ENCODE measurements around the gene PIP5K1B. TPM values are rescaled to one million over a fixed set of nuclear protein-coding genes. Genes with fewer than 3 reads are reported as not detected.

Gene PIP5K1B
- total RNA-seq, 1 experiment from 2014 or later: 2.5 TPM

DNA sequence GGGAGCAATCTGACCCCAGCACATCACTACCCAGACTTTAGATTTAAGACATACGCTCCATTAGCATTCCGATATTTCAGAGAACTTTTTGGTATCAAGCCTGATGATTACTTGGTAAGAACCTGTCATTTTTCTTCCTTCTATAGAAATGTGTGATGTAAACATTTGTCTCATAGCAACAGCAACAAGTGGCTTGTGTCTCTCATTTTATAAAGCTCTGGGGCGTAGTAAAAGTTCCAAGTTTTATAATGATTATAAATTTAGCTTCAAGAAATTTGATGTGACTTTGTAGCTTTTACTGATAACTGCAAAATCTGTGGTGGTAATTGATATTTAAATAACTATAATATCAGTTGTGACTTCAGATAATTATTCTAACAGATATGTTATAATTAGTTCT lies 171.6 kb downstream of the PIP5K1B start:
- Histone ChIP-seq H3K9ac (ENCODE audit: extremely low read depth, insufficient read length, low read length) (no peak overlapping the region), H3K79me2 (ENCODE audit: insufficient read depth, low read length) (no peaks in the 10 kb centered on the region), H3T11ph (ENCODE audit: low read length) (no peak overlapping the region), H2AFZ (ENCODE audit: low read length) (no peak overlapping the region), H3K4me2 (ENCODE audit: insufficient read depth, insufficient read length, low read length) (no peak overlapping the region), H2BK5ac (ENCODE audit: insufficient read length, low read length) (peak overlapping the region; percentile 16), H4K91ac (ENCODE audit: insufficient read length, low read depth, low read length) (no peak overlapping the region), H4K5ac (ENCODE audit: insufficient read length, low read depth, low read length) (no peak overlapping the region), H4K8ac (replicated peaks; ENCODE audit: insufficient read length, low read depth, low read length) (no peak overlapping the region), H3K23me2 (ENCODE audit: insufficient read length, low read depth, low read length, poor library complexity, severe bottlenecking) (no peaks in the 10 kb centered on the region), H3K79me1 (ENCODE audit: insufficient read depth, low read depth, low read length, poor library complexity, severe bottlenecking) (no peaks in the 10 kb centered on the region), H2BK15ac (ENCODE audit: low read depth, low read length) (no peak overlapping the region), H4K20me1 (ENCODE audit: control insufficient read depth, insufficient read depth, insufficient read length) (no peaks in the 10 kb centered on the region), H3K23ac (ENCODE audit: insufficient read length, low read depth, low read length) (no peak overlapping the region), H2BK120ac (ENCODE audit: low read depth, low read length, poor library complexity, severe bottlenecking) (no peak overlapping the region), H3K4ac (ENCODE audit: low read depth, low read length) (no peak overlapping the region), H3K18ac (ENCODE audit: insufficient read length, low read depth, low read length) (no peak overlapping the region), H3K4me1 (ENCODE audit: insufficient read depth, low read length) (peaks cover 8% of the 10 kb centered on the region; the same call in 1 of the 2 replicates), H2AK5ac (ENCODE audit: insufficient read length, low read length) (no peak overlapping the region), H3K27me3 (ENCODE audit: insufficient read depth, low read length) (no peaks in the 10 kb centered on the region), H3K14ac (ENCODE audit: insufficient read depth, low read length) (no peak overlapping the region), H3K56ac (ENCODE audit: insufficient read length, low read depth, low read length) (no peak overlapping the region), H2BK12ac (ENCODE audit: insufficient read length, low read depth, low read length) (no peak overlapping the region), H3K9me3 (ENCODE audit: control insufficient read depth, low read depth, low read length) (no peaks in the 10 kb centered on the region), H2BK20ac (ENCODE audit: low read depth, low read length, poor library complexity, severe bottlenecking) (peak overlapping the region; percentile 3), H3K27ac (ENCODE audit: insufficient read length, low read depth, low read length) (no peak overlapping the region)
- DNase-seq: no peak
- TF ChIP-seq, protein P1, sequence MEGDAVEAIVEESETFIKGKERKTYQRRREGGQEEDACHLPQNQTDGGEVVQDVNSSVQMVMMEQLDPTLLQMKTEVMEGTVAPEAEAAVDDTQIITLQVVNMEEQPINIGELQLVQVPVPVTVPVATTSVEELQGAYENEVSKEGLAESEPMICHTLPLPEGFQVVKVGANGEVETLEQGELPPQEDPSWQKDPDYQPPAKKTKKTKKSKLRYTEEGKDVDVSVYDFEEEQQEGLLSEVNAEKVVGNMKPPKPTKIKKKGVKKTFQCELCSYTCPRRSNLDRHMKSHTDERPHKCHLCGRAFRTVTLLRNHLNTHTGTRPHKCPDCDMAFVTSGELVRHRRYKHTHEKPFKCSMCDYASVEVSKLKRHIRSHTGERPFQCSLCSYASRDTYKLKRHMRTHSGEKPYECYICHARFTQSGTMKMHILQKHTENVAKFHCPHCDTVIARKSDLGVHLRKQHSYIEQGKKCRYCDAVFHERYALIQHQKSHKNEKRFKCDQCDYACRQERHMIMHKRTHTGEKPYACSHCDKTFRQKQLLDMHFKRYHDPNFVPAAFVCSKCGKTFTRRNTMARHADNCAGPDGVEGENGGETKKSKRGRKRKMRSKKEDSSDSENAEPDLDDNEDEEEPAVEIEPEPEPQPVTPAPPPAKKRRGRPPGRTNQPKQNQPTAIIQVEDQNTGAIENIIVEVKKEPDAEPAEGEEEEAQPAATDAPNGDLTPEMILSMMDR (conservative IDR thresholded peaks at IDR 0.05): no peak
- WGBS (ENCODE audit: extremely low coverage, insufficient read length, low lambda C conversion rate): no CpG with 5 or more reads among the region's 3 CpGs
- Mint-ChIP-seq H3K9me3 (no peaks in the 10 kb centered on the region), H3K27me3 (ENCODE audit: low read depth) (no peaks in the 10 kb centered on the region), H3K4me1 (peaks cover 53 to 55% of the 10 kb centered on the region in 2 experiments), H3K27ac (peak overlapping the region in 2 of 3 experiments; percentile 3 to 9; a peak in 2 of 7 replicates), H3K4me3 (no peak overlapping the region), H3K36me3 (ENCODE audit: insufficient read depth in 1 of 3, low read depth in 3 of 3) (no peaks in the 10 kb centered on the region; a peak in 2 of 7 replicates)
